Right atrium auricular region (tissue), 2 donors: Measurements from ENCODE around the gene IL9. TPM values are rescaled to one million over a fixed set of nuclear protein-coding genes. Genes with fewer than 3 reads are reported as not detected.

Source experiments
- DNase-seq: peaks from one replicate; pipeline ENCODE4 v3.0.0-alpha.2; 2019; ENCODE audit warnings: low spot score
- H3K27ac ChIP-seq, 2 donors: fragments of 200-600 bp; sonication (generic); 1 replicate in 1 of 2; 2 replicates in 1 of 2; pipeline ENCODE4 v1.5.1; 2016 to 2019
- H3K27me3 ChIP-seq, 2 donors: fragments of 200-600 bp; sonication (generic); one replicate each; pipeline versions ENCODE4 v1.5.1 to v1.6.0; 2017 to 2019
- H3K36me3 ChIP-seq: fragments of 200-600 bp; sonication (generic); one replicate; pipeline ENCODE4 v1.5.1; 2016
- H3K4me1 ChIP-seq, 2 donors: fragments of 200-600 bp; sonication (generic); one replicate each; pipeline versions ENCODE4 v1.5.1 to v1.6.0; 2017 to 2019
- H3K4me3 ChIP-seq, 2 donors: fragments of 200-600 bp; sonication (generic); 1 replicate in 1 of 2; 2 replicates in 1 of 2; pipeline ENCODE4 v1.5.1; 2017 to 2019; ENCODE audit warnings: mild to moderate bottlenecking in 1 of 2, moderate library complexity in 1 of 2
- H3K9me3 ChIP-seq, 2 donors: fragments of 200-600 bp; sonication (generic); one replicate each; pipeline ENCODE4 v1.5.1; 2019
- total RNA-seq, 2 donors: library from RNA; depleted of rRNA; stranded (reverse); fragments of >200 nt; gene quantifications; one replicate each; pipeline ENCODE4 v1.1.0, GENCODE V29; 2016
- TF ChIP-seq, protein P1 (sequence below), 2 donors: fragments of 200-600 bp; sonication (generic); IDR thresholded peaks; one replicate each; pipeline ENCODE4 v1.5.1; 2019; ENCODE audit warnings: antibody characterized with exemption in 2 of 2

IL9 gene
- not detected for total RNA-seq

DNA sequence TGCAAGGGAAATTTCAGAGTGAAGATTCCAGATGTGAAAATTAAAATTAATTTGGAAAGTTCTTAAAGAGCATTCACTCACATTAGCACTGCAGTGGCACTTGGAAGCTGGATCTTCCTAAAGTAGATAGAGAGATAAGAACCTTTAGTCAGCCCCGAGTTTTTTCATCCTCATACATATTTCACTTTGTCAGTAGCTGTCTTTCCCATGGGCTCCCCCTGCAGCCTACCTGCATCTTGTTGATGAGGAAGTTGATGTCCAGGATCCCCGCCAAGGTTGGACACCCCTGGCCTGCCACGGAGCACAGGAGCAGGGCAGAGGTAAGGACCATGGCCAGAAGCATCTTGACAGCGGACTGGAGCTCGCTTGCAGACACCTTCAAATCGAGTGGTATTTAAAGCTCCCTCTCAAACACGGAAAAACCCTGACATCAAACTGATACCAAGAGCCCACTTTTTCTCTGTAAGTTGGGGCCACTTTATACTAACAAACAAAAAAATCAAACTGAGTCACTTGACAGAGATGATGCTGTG lies at the start of gene IL9:
IL9 (minus strand) TSS at position 368 of the 533 bp plus-strand sequence; CDS start at position 343, 25 bp downstream.
- no peaks in the 10 kb centered on the region for H3K27me3 ChIP-seq
- H3K27ac ChIP-seq = no peak within 1 kb of the TSS
- no peaks in the 10 kb centered on the region for H3K9me3 ChIP-seq
- DNase-seq = peak; percentile 56
- H3K4me3 ChIP-seq = no peak within 1 kb of the TSS
- peaks cover 0 to 6% of the 10 kb centered on the region in 2 donors for H3K4me1 ChIP-seq
- TF ChIP-seq, protein P1, sequence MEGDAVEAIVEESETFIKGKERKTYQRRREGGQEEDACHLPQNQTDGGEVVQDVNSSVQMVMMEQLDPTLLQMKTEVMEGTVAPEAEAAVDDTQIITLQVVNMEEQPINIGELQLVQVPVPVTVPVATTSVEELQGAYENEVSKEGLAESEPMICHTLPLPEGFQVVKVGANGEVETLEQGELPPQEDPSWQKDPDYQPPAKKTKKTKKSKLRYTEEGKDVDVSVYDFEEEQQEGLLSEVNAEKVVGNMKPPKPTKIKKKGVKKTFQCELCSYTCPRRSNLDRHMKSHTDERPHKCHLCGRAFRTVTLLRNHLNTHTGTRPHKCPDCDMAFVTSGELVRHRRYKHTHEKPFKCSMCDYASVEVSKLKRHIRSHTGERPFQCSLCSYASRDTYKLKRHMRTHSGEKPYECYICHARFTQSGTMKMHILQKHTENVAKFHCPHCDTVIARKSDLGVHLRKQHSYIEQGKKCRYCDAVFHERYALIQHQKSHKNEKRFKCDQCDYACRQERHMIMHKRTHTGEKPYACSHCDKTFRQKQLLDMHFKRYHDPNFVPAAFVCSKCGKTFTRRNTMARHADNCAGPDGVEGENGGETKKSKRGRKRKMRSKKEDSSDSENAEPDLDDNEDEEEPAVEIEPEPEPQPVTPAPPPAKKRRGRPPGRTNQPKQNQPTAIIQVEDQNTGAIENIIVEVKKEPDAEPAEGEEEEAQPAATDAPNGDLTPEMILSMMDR (IDR thresholded peaks at IDR 0.05) = no peak
- no peaks in the 10 kb centered on the region for H3K36me3 ChIP-seq

DNA sequence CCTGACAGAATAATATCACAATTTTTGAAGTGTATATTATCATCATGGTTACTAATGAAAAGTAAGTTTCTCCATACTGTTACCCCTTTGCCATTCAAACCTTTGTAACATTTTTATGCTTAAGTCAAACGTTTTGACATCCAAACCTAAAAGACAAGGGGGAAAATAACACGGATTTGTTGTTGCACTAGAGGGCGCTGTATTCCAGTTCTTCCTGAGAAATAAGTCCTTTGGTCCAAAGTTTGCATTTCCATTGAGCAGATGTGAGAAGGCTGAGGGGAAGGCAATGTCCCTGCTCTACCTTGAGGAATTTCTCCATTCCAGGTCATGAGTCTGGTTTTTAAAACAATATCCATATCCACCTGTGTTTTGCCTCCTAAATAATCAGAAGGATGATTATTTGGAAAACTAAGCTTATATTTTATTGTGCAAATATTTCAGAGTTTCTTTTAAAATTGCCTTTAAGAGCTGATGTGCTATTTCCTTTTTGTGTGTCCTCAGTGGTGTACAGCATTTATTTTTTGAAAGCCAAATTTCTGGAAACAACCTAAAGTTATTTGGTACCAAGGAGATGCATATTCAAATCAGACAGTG lies 49.4 kb upstream of the IL9 start:
- Histone ChIP-seq H3K4me3 (no peak overlapping the region), H3K27me3 (no peaks in the 10 kb centered on the region), H3K9me3 (no peaks in the 10 kb centered on the region), H3K36me3 (no peaks in the 10 kb centered on the region), H3K4me1 (no peaks in the 10 kb centered on the region), H3K27ac (no peak overlapping the region)
- TF ChIP-seq, protein P1 (IDR thresholded peaks at IDR 0.05) = peak; percentile 64 to 82
- DNase-seq = peak; percentile 63

- no peak overlapping the region for H3K4me3 ChIP-seq
- DNase-seq = no peak
- H3K9me3 ChIP-seq = no peaks in the 10 kb centered on the region
- H3K27ac ChIP-seq = no peak overlapping the region
- no peaks in the 10 kb centered on the region for H3K27me3 ChIP-seq
- H3K36me3 ChIP-seq = no peaks in the 10 kb centered on the region
- TF ChIP-seq, protein P1 (IDR thresholded peaks at IDR 0.05) = no peak
- no peaks in the 10 kb centered on the region for H3K4me1 ChIP-seq
Measured at GRCh38 chr5:135944564-135944963, 48.9 kb upstream of the IL9 start.

- no peaks in the 10 kb centered on the region for H3K4me1 ChIP-seq
- H3K9me3 ChIP-seq = no peaks in the 10 kb centered on the region
Measured at GRCh38 chr5:135942202-135942771, 46.6 kb upstream of the IL9 start.

GRCh38 chr5:135941711-135942110 lies 46.1 kb upstream of the IL9 start:
- no peak overlapping the region for H3K4me3 ChIP-seq
- no peak overlapping the region for H3K27ac ChIP-seq
- no peak for DNase-seq
- TF ChIP-seq, protein P1 (IDR thresholded peaks at IDR 0.05) = no peak
- H3K9me3 ChIP-seq = no peaks in the 10 kb centered on the region
- H3K4me1 ChIP-seq = no peaks in the 10 kb centered on the region
- H3K27me3 ChIP-seq = no peaks in the 10 kb centered on the region
- no peaks in the 10 kb centered on the region for H3K36me3 ChIP-seq

More at GRCh38 chr5:135942202-135942771, 46.6 kb upstream of the IL9 start:
- TF ChIP-seq, protein P1 (IDR thresholded peaks at IDR 0.05) = no peak
- no peaks in the 10 kb centered on the region for H3K36me3 ChIP-seq
- H3K27ac ChIP-seq = no peak overlapping the region
- H3K27me3 ChIP-seq = no peaks in the 10 kb centered on the region
- no peak for DNase-seq
- no peak overlapping the region for H3K4me3 ChIP-seq
